Common myeloid progenitor, CD34-positive (primary cell): ENCODE data around the gene GJA9.
"Not testable (repeated sequence)": the region's sequence is repeated elsewhere in the genome, so short reads cannot be mapped to it uniquely, and the experiment has no call there.

Experiments
- CTCF ChIA-PET: fragments of 350-600 bp; sonication (Branson Sonifier 250); formaldehyde crosslinking; loops from one replicate; lab custom pipeline; 2021; ENCODE audit warnings: antibody characterized with exemption; lab: Charles Lee
- POLR2A ChIA-PET: fragments of 350-600 bp; sonication (Branson Sonifier 250); formaldehyde crosslinking; loops from one replicate; lab custom pipeline; 2021; ENCODE audit warnings: antibody characterized with exemption; lab: Charles Lee
- DNase-seq, 3 donors: peaks; one replicate each; pipeline versions ENCODE4 v3.0.0 to v3.0.0-alpha.2; 2013
- H3K27ac ChIP-seq, 2 experiments: 1 replicate in 1 of 2; 2 replicates in 1 of 2; pipeline ENCODE4 v1.7.0; 2013; ENCODE audit warnings: inconsistent platforms in 2 of 2, low read length in 2 of 2, mild to moderate bottlenecking in 2 of 2, low read depth in 1 of 2, moderate library complexity in 1 of 2; ENCODE audit not compliant: severe bottlenecking in 2 of 2, insufficient read depth in 1 of 2, poor library complexity in 1 of 2
- H3K27me3 ChIP-seq, 5 experiments: replicated peaks in 2 of 5; 1 replicate in 3 of 5; 2 replicates in 2 of 5; pipeline versions ENCODE4 v1.6.1 to v1.7.0; 2013; ENCODE audit warnings: low read length in 4 of 5, mild to moderate bottlenecking in 2 of 5, moderate library complexity in 2 of 5, inconsistent platforms in 1 of 5; ENCODE audit not compliant: insufficient read depth in 5 of 5, control insufficient read depth in 4 of 5
- H3K36me3 ChIP-seq, 4 experiments: 1 replicate in 2 of 4; 2 replicates in 2 of 4; pipeline versions ENCODE4 v1.6.1 to v1.7.0; 2013; ENCODE audit warnings: low read length in 3 of 4, control low read depth in 1 of 4, mild to moderate bottlenecking in 1 of 4; ENCODE audit not compliant: control insufficient read depth in 4 of 4, insufficient read depth in 4 of 4
- H3K4me1 ChIP-seq, 4 experiments: 1 replicate in 3 of 4; 2 replicates in 1 of 4; pipeline versions ENCODE4 v1.6.1 to v1.7.1; 2013; ENCODE audit warnings: low read length in 3 of 4, mild to moderate bottlenecking in 3 of 4, control low read depth in 1 of 4, inconsistent platforms in 1 of 4, moderate library complexity in 1 of 4; ENCODE audit not compliant: control insufficient read depth in 4 of 4, insufficient read depth in 4 of 4; ENCODE audit errors: control extremely low read depth in 1 of 4
- H3K4me3 ChIP-seq, 7 experiments: 1 replicate in 4 of 7; 2 replicates in 3 of 7; pipeline versions ENCODE4 v1.5.1 to v1.7.0; 2013; ENCODE audit warnings: mild to moderate bottlenecking in 7 of 7, low read length in 6 of 7, moderate library complexity in 6 of 7, inconsistent platforms in 2 of 7, low read depth in 2 of 7, control low read depth in 1 of 7; ENCODE audit not compliant: insufficient read depth in 4 of 7, control insufficient read depth in 1 of 7; ENCODE audit errors: extremely low read depth in 1 of 7
- H3K9me3 ChIP-seq, 5 experiments: 1 replicate in 4 of 5; 2 replicates in 1 of 5; pipeline versions ENCODE4 v1.6.1 to v1.7.1; 2013; ENCODE audit warnings: low read length in 4 of 5, mild to moderate bottlenecking in 2 of 5, inconsistent platforms in 1 of 5, low read depth in 1 of 5, moderate library complexity in 1 of 5; ENCODE audit not compliant: control insufficient read depth in 4 of 5, insufficient read depth in 2 of 5; ENCODE audit errors: control extremely low read depth in 1 of 5
- WGBS: methylation state at CpG from one replicate; pipeline ENCODE4 v1.1.5; 2013; ENCODE audit not compliant: insufficient coverage; 5-methylcytosine and 5-hydroxymethylcytosine counted together

The GJA9 gene

DNA sequence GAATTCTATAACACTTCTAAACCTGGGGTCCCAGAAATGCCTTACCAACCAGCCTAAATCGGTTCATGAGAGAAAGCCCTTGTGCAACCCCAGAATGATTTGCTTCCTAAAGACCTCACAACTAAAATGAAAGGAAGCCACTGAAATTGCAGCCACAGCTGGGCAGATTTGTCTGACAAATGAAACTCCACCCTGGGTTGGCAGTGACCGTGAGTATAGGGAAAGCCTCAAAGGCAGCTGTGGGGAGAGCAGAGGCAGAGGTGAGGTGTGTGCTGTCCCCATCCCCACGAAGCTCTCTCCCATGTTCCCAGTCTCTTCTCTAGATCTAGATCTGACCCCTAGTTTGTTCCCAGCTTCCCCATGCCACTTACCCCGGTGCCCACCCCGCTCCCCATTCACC is 37.2 kb upstream of the GJA9 start:
- CTCF ChIA-PET = interaction anchor here (0.6 kb wide), 1 partner anchor 17 kb away, joined by 3 read pairs; no protein-coding TSS in a partner anchor
- no peaks in the 10 kb centered on the region for H3K4me1 ChIP-seq
- H3K4me3 ChIP-seq = no peak overlapping the region
- DNase-seq = no peak
- H3K27ac ChIP-seq = no peak overlapping the region
- H3K27me3 ChIP-seq = no peaks in the 10 kb centered on the region
- H3K36me3 ChIP-seq = peaks cover 0 to 5% (median 0%) of the 10 kb centered on the region in 4 experiments
- 90% methylated on average over 4 of the region's 5 CpGs for WGBS
- H3K9me3 ChIP-seq = no peaks in the 10 kb centered on the region
- POLR2A ChIA-PET = no interaction called here

DNA sequence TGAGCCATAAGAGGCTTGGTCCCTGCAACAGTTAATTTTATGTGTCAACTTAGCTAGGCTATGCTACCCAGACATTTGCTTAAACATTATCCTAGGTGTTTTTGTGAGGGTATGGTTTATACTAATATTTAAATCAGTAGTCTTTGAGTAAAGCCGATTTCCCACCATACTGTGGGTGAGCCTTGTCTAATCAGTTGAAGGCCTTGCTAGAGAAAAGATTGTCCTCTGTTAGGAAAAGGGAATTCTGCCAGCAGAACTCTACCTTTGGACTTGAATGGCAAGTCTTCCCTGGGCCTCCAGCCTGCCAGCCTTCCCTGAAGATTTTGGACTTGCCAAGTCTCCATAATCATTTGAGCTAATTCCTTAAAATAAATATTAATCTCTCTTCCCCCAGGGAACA is 36.4 kb upstream of the GJA9 start:
- H3K9me3 ChIP-seq = no peaks in the 10 kb centered on the region
- 100% methylated on average over 1 of the region's 1 CpG for WGBS

DNA sequence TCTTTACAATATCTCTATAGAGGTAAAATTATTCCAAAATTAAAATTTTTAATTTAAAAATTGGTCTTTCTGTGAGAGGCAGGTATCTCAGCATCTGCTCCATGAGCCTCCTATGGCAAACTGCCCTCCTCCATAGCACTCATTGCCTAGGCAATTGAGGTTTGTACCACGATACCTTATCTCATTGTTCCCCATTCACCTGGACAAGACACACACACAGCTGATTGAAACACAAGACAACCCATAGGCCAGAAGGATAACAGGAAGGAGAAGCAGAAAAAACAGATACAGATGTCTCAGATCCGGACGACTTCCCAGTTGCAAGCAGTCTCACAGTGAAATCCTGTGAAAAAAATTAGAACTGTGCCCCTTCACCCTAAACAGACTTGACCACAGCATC is 36.0 kb upstream of the GJA9 start:
- CTCF ChIA-PET = no interaction called here
- Histone ChIP-seq H3K36me3 (peaks cover 0 to 5% (median 0%) of the 10 kb centered on the region in 4 experiments), H3K9me3 (no peaks in the 10 kb centered on the region), H3K4me3 (no peak overlapping the region), H3K27me3 (no peaks in the 10 kb centered on the region), H3K27ac (no peak overlapping the region), H3K4me1 (no peaks in the 10 kb centered on the region)
- POLR2A ChIA-PET = no interaction called here
- 95% methylated on average over 2 of the region's 3 CpGs for WGBS
- no peak for DNase-seq

More for the DNA sequence above, 36.4 kb upstream of the GJA9 start:
- ChIA-PET POLR2A (no interaction called here), CTCF (no interaction called here)
- no peak for DNase-seq
- Histone ChIP-seq H3K4me3 (no peak overlapping the region), H3K27ac (no peak overlapping the region), H3K4me1 (no peaks in the 10 kb centered on the region), H3K36me3 (peaks cover 0 to 5% (median 0%) of the 10 kb centered on the region in 4 experiments), H3K27me3 (no peaks in the 10 kb centered on the region)

GRCh38 chr1:38915352-38915948 is 34.1 kb upstream of the GJA9 start:
- no peaks in the 10 kb centered on the region for H3K9me3 ChIP-seq
- no peak overlapping the region for H3K27ac ChIP-seq
- DNase-seq = peak; percentile 23 to 70 (median 65)
- H3K4me1 ChIP-seq = no peaks in the 10 kb centered on the region
- 87% methylated on average over 2 of the region's 3 CpGs for WGBS
- no peak overlapping the region for H3K4me3 ChIP-seq
- H3K36me3 ChIP-seq = peaks cover 0 to 5% (median 0%) of the 10 kb centered on the region in 4 experiments
- POLR2A ChIA-PET = no interaction called here
- H3K27me3 ChIP-seq = no peaks in the 10 kb centered on the region
- CTCF ChIA-PET = no interaction called here

- H3K4me3 ChIP-seq, H3K9me3 ChIP-seq, H3K4me1 ChIP-seq, POLR2A ChIA-PET, H3K27ac ChIP-seq, CTCF ChIA-PET, DNase-seq, H3K27me3 ChIP-seq, H3K36me3 ChIP-seq: not testable (repeated sequence)
- 99% methylated on average over 7 of the region's 8 CpGs for WGBS
These were observed 33.5 kb upstream of the GJA9 start for GRCh38 chr1:38914908-38915307.

- POLR2A ChIA-PET = no interaction called here
- peaks cover 0 to 6% (median 0%) of the 10 kb centered on the region in 5 experiments for H3K9me3 ChIP-seq
- no peaks in the 10 kb centered on the region for H3K27me3 ChIP-seq
- no peak overlapping the region for H3K27ac ChIP-seq
- no peak for DNase-seq
- H3K36me3 ChIP-seq = no peaks in the 10 kb centered on the region
- no peak overlapping the region for H3K4me3 ChIP-seq
- CTCF ChIA-PET = no interaction called here
- 91% methylated on average over 12 of the region's 13 CpGs for WGBS
- H3K4me1 ChIP-seq = no peaks in the 10 kb centered on the region
These were observed 27.4 kb upstream of the GJA9 start for GRCh38 chr1:38908821-38909220.

- POLR2A ChIA-PET = interaction anchor here (0.7 kb wide), 1 partner anchor 688 kb away, joined by 4 read pairs; no protein-coding TSS in a partner anchor
These were observed 24.6 kb upstream of the GJA9 start for GRCh38 chr1:38905985-38906384.

More at GRCh38 chr1:38905985-38906384, 24.6 kb upstream of the GJA9 start:
- DNase-seq = no peak
- H3K27me3 ChIP-seq = no peaks in the 10 kb centered on the region
- H3K4me1 ChIP-seq = no peaks in the 10 kb centered on the region
- no peak overlapping the region for H3K4me3 ChIP-seq
- CTCF ChIA-PET = no interaction called here
- H3K9me3 ChIP-seq = peaks cover 0 to 6% (median 0%) of the 10 kb centered on the region in 5 experiments
- H3K27ac ChIP-seq = no peak overlapping the region
- WGBS = no CpG with 5 or more reads among the region's 2 CpGs
- no peaks in the 10 kb centered on the region for H3K36me3 ChIP-seq
